HG03571 (cell line): Measurements from ENCODE around the gene C6orf118.

Experiments
- ATAC-seq: cut with Tn5 transposase; IDR thresholded peaks from one replicate; pipeline ENCODE4 v1.9.1; 2021; ENCODE audit not compliant: unreplicated experiment

Gene C6orf118

DNA sequence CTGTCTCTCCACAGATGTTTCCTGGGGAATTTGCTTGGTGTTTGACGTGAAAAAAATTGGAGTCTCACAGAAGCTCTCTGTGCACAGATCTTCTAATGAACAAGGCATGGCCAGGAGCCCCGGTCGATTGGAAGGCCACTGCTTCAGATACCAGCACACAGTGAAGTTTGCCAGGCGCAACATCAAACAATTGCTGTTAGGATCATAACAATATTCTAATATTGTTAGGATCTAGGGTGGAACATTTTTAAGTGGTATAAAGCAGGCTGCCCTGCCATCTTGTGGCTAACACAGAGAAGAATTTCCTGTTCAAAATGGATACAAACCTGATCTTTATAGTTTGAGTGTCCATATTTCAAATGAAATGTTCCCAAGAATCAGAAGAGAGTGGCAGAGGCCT, 64.1 kb downstream of the C6orf118 start:
- ATAC-seq, result no peak

DNA sequence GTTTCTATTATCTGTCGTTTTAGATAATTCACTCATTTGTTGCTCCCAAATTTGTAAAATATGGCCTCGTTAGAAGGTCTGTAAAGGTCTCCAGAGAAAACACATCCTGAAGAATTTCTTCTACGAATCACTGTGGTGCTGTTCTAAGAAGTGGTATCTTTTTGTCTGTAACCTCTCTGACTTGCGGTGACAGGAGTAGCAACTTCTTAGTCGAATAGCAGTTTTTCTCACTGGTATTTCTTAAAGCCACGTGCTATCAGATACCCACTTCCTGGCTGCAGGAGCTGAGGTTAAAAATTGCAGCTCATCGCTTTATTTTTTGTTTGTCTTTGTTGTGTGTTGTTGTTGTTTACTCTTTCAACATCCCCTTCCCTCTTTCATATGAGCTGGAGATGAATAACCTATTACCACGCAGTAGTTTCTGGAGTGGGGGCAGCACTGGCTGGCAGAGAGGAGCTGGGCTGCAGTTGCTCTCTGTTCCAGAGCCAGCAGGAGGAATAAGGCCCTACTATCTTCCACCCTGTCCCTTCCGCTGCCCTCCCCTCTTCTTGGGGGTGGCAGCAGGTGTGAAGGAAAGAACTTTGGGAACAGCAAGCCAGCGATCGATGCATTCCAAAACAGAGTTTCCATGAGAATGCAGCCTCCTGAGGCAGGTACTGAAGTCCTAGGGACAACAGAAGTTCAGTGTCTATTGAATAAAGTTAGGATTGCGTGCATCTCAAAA, 64.7 kb downstream of the C6orf118 start:
- ATAC-seq, result no peak

DNA sequence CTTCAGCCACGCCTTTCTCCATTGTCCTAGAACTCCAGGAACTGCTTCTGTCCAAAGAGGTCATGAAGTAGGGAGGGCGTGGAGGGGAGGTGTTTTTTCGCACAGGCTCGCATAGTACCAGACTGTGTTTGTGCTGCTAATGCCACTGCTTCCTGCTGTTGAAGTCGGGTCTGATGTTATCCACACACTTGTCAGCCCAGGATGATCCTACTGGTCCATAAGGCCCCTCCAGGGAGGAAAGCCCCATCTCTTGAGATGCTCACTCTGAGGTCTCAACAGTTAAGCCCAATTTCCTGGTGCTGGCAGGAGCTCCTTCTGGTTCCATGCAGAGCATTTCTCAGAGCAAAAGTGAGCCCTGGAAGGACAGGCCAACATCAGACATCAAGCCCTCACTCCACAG, 65.6 kb downstream of the C6orf118 start:
- ATAC-seq, result no peak

DNA sequence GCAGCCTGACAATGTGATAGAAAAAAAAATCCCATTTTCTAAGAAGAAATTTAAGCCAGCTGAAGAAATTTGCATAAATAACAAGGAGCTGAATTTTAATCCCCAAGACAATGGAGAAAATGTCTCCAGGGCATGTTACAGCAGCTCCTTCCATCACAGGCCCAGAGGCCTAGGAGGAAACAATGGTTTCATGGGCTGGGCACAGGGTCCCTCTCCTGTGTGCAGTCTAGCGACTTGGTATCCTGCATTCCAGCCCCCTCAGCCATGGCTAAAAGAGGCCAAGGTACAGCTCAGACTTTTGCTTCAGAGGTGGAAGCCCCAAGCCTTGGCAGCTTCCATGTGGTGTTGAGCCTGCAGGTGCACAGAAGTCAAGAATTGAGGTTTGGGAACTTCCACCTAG, 73.1 kb downstream of the C6orf118 start:
- no peak for ATAC-seq

DNA sequence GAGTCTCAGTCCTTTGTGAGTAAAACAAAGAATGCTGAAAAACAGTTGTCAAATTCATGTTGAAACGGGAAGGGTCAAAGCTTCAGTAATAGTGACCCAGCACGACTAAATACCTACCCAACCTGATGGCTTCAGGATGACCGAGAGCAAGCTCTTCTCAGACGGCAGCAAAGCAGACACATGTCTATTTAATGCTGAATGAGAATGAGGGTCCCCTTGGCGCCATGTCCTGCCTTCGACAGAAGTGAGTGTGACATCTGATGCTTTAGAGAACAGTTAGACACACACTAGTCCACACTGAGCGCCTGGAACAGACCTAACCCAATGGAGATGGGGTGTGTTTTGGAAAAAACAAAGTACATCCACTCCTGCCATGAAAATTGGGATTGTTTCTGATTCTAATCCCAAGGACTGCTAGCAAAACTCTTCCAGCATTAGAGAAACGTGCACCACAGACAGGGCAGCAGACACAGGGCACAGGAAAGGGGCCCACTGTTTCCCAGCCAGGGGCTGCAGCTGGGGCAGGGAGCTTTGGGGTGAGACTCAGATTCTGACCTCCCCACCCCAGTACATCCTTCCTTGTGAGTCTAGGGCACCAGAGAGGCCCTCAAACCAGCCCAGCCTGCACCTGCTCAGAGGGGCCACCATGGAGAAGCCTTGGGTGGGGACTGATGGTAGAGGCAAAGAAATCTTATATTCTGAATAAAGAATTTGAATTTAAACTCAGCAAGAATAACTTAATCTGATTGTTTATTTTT, 76.5 kb downstream of the C6orf118 start:
- ATAC-seq, result no peak

DNA sequence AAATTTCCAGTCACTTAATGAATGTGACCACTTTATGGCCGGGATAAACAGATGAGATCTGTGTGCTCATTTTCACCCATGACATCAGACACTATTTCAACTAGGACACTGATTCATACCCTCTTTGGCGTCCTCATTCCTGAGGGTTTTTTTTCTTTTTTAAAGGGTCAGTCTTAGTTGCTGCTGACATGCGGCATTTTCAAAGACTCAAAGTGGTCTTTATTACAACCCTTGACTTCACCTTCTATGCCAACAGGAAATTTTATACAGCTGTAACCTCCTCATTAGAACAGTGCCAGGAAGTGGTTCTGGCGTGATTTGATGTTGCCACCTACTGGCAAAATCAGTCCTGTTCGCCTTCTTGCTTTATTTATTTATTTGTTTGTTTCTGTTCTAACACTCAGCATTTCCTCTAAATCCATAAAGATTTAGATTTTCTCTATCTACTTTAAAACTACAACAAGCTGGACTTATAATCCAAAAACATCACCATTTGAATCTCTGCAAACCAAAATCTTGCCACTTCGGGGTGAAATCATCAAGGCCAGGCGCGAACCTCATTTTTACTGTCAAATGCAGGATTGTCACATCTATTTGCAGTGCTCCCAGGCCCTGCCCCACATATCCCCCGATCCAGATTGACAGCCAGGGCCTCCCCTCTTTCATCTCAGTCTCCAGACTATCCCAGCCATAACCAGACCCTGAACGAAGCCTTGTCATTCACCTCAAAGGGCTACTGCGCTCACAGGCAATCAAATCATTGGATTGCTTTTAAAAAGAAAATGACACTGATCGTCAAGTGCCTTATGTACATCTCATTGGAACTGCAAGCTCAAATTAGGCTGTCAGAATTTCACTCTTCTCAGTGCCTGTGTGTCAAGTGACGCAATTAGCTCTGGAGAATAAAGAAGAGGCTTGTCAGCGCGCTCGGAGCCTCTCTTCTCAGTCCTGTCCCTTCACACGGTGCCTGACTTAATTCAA, 77.5 kb downstream of the C6orf118 start:
- ATAC-seq, result no peak

DNA sequence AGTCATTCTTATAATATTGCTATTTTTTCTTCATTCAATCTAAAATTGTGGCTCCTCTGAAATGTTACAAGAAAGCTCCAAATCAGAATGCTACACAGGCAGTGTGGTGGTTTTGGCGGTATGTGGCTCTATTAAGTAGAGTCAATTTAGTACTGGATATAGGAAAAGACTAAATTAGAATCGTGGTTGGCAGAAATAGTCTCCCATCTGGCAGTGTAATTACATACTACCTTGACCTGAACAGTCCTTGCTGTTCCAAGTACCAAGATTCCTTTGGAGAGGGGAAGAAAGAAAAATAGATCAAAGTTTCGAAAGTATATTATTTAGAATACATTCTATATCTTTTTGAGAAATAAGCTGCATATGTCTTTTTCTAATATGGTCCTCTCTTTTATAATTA, 78.2 kb downstream of the C6orf118 start:
- no peak for ATAC-seq
